HUDEP-2 (cell line): ENCODE results near the gene NCOR2.

Experiments used
- DNase-seq, 76 experiments: peaks; one replicate each; lab custom pipeline; 2025; ENCODE audit not compliant: unreplicated experiment in 76 of 76; lab: John Stamatoyannopoulos, UW

Gene NCOR2

GRCh38 chr12:124545508-124546418 is 21.6 kb downstream of the NCOR2 start:
- DNase-seq: no peak

GRCh38 chr12:124544983-124545382 is 22.4 kb downstream of the NCOR2 start:
- DNase-seq: no peak

DNA sequence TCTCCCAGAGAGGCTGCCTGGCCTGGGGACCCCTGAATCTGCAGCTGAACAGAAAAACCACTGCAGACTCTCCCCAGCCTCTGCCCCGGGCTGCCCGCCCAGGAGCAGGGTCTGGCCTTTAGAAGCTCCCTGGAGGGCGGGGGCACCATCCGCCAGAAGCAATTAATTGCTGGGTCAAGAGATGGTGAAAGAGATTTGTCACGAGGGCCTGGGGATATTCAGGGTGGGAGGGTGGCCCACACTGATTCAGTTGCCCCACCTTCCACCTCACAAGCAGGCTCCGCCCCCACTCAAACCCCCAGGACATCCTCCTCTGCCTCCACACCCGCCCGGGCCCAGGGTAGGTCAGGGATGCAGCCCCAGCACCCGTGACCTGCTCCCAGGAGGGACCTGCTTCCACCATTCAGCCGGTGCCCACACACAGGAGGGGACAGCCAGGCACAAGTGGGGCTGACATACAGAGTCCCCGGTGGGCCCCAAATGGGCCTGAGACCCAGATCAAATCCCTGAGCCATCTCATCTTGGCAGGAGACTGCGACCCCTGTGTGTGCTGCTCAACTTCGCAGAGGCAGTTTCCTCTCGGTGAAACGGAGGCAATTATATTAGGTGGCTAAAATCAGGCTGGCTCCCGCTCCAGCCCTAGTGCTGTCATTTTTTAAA is 23.0 kb downstream of the NCOR2 start:
- DNase-seq: no peak

DNA sequence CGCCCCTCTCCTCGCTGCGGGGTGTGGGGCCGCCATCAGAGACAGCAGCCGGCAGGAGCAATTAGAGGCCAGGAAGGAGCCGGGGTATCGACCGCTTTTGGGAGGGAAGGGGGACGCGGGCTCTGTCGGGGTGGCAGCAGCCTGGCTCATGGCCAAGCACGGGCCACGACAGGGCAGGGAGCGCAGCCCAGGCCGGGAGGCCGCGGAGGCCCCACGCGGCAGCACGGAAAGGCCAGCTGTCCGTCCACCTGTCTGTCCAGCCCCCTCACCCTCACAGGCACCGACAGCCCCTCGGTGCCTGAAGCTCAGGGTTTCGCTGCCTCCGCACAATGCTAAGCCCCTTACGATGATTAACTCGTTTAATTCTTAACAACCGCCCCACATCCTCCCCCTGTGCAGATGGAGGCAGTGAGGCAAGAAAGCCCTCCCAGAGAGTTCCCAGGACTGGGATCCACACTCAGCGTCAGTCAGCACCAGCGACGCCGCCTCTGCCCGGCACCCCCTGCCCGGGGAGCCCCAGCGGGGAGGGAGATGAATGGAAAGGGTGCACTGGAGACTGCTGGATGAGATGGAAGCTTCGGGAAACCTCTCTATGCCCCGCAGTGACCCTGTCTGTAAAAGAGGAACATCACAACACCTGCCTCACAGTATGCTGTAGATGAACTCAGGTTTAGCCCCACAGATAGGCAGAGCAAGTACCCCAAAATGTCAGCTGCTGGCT is 23.7 kb downstream of the NCOR2 start:
- no peak for DNase-seq

DNA sequence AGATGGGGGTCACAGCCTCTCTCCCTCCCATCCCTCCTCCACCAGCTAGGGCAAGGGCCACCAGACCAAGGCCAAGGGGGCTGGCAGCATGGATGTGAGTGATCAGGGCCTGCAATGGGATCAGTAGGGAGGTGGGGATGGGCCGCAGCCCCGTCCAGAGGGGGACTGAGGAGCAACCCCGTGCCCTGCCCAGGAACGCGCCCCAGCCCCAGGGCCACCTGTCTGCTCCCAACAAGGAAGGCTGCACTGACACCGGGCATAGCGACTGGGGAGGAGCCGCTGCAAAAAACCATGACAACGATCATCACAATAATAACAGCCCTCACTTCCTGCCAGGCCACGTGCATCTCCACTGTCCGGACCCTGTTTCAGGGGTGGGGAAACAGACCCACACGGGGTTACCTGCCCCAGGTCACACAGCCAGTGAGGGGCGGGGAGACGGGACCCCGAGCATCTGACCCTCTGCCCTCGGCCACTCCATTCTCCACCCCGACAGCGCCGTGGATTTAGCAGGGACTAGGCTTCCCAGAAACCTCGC is 24.3 kb downstream of the NCOR2 start:
- DNase-seq: no peak

DNA sequence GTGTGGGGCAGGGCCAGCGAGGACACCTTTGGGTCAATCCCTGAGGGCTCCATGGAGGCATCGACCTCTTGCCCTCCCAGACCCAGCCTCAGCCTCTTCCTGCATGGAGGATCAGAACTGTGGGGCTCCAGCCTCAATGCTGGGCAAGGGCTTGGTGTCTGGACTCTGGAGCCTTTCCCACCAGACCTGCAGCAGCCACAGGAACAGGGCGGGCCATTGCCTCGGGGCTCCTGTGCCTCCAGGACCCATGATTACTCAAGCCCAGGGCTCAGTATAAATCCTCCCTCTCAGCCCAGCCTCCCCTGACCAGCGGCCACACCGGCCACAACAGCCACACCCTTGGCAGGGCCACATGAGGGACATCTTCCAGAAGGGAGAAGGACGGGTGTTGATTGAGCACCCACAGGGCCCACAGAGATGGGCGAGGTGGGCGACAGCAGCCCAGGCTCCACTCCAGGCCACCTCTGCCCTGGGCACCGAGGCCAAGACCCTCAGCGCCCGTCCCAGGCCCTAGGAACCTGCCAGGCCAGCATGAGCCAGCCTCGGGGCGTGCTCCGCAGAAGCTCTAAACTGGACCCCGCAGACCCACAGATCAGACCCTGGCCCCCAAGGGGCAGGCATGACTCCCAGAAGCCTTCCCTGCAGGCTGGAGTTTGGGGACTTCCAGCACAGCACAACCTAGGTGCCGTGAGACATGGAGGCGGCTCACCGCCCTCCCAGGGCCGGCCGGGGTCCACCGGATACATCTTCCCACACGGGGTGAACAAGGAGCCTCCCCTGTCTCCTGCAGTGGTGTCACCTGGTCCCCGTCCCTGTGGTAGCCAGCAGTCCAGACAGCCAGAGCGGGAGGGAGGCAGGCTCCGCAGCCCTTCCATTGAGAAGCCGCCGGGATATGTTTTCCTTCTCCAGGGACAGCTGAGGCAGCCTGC is 25.1 kb downstream of the NCOR2 start:
- DNase-seq: no peak

GRCh38 chr12:124541322-124541721 is 26.1 kb downstream of the NCOR2 start:
- DNase-seq: no peak

DNA sequence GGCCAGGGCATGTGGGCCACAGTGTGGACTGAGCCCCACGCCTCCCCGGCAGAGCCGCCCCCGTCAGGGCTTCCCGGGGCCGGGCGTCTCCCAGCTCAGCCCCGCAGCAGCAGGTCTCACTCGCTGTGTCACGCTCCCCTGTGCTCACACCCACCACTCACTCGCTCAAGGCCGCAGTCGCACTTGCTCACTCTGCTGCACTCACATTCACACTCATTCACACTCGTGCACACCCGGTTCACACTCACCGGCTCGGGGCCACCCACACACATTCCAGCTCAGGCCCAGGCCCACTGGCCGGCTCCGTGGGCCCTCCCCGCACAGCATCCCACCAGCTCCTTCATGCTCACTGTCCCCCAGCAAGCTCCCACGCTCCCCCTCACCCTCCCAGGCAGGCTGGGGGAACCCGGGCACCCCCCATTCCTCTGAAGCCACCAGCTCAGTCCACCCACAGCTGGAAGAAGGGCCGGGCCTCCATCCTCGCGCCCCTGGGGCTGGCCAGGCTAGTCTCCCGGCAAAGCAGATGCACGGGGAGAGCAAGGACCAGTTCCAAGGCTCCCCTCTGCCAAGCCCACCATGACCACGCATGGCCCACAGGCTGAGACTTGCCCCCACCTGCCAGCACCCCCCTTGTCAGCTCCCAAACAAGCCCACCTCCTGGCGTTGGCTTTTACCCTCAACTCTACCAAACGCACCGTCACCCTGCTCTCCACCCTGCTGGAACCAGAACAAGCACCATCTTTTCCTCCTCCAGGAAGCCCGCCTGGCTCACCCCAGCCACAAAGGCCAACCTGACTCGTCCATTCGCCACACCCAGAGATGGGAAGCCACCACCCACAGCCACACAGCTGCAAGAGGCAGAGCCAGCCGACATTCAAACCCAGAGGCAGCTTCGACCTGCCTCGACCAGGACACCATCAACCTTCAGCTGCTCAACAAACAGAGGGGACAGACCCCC is 28.0 kb downstream of the NCOR2 start:
- DNase-seq: peak in 3 of 76 experiments; percentile 7 to 20 (median 7)

- DNase-seq: peak in 6 of 76 experiments; percentile 8 to 17 (median 10)
Measured at GRCh38 chr12:124538194-124539082, 29.0 kb downstream of the NCOR2 start.

GRCh38 chr12:124537525-124538193 is 29.8 kb downstream of the NCOR2 start:
- no peak for DNase-seq

- DNase-seq: no peak
Measured at GRCh38 chr12:124536641-124537040, 30.8 kb downstream of the NCOR2 start.

DNA sequence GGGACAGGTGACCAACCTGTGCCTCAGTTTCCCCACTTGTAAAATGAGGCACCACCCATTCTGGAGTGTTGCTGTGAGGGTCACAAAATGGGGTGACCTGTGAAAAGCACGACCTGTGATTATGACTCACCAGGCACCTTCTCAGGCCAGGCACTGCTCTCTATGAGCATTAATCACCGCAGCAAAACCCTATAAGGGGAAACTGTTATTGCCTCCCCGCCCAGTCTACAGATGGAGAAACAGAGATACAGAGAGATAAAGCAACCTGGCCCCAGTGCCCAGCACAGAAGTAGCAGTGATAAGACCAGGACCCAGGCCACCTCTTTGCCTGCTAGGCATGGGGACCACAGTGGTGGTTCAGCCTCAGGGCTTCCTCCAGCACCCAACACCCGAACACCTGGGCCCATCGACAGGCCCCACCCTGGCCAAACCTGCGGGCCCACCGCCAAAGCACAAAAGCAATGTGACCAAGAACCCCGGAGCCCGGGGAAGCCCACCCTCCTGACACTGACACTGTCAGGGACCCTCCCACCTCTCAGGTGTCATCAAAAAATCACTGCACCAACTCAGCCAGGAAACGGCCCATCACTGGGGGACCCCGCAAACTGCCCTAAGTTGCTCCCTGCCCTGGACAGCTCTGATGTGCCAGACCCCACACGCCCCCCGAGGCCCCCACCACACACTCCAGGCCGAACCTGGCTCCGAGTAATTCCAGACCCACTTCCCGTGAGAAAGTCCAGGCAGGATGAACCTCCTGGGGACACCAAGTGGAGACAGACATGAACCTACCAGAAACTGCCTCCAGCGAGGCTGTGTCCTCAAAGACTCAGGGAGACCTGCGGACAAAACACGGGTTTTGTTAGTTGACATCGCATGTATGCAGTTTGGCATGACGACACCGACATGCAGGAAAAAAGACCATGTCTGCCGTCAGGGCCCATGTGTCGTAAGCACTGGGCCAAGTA is 32.4 kb downstream of the NCOR2 start:
- DNase-seq: peak in 3 of 76 experiments; percentile 12 to 23 (median 17)

GRCh38 chr12:124533456-124533855 is 34.0 kb downstream of the NCOR2 start:
- no peak for DNase-seq

GRCh38 chr12:124532967-124533366 is 34.4 kb downstream of the NCOR2 start:
- DNase-seq: no peak

- no peak for DNase-seq
Measured at GRCh38 chr12:124532331-124532750, 35.1 kb downstream of the NCOR2 start.

GRCh38 chr12:124531906-124532305 is 35.5 kb downstream of the NCOR2 start:
- no peak for DNase-seq
